Esophagus muscularis mucosa (tissue), 3 donors: Measurements from ENCODE around the gene RETN.

Experiments
- CTCF ChIP-seq, 3 experiments: fragments of 200-600 bp in 2 of 3; fragments of 450-650 bp in 1 of 3; sonication (generic) in 2 of 3; IDR thresholded peaks; one replicate each; pipeline ENCODE4 v1.5.1; 2017 to 2019; ENCODE audit warnings: antibody characterized with exemption in 3 of 3, mild to moderate bottlenecking in 2 of 3, moderate library complexity in 1 of 3
- POLR2A ChIP-seq: fragments of 450-650 bp; IDR thresholded peaks from one replicate; pipeline ENCODE4 v1.6.1; 2017; ENCODE audit warnings: antibody characterized with exemption, moderate library complexity, mild to moderate bottlenecking, low read depth

DNA sequence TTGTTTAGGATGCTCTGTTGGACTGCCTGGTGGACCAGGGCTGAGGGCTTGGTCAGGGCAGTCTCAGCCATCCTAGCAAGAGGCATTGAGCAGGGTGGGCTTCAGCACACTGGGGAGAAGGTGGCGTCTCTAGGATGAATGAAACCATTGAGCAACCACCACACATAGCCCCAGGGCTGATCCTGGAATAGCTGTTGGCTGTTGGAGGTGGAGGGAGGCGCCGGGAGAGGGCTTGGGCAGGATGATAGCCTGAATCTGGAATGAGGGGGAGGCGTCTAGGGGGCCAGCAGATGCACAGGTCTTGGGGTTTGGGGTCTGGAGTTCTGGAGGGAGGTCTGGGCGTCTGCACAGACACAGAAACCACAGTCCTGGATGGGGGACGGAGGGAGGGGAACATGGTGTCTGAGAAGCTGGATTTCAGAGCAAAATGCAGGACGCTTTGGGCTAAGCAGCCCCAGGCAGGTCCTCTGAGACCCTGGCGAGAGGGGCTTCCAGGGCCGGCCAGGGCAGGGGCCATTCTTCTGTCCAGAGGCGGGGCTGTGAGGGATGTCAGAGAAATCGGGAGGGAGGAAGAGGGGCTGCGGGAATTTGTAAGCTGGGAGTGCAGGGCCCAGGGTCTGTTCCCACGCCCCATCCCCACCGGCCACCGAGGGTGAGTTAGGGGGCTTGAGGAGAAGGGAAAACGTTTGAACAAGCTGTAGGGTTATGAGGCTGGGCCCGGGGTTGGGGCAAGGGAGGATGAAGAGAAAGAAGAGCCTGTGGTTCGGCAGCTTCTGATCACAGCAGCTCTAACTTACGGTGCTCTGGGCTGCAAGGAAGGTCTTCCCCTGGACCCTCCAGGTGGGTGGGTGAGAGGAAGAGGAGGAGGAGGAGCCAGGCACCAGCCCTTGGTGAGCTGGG lies 16.9 kb downstream of the RETN start:
- no peak for TF ChIP-seq CTCF (IDR thresholded peaks at IDR 0.05)
- no peak for TF ChIP-seq POLR2A
